Sigmoid colon (tissue), 3 donors: ENCODE measurements around the gene TOGARAM2.

ENCODE experiments used
- CTCF ChIP-seq, 4 experiments: fragments of 450-650 bp in 3 of 4; fragments of 200-600 bp in 1 of 4; IDR thresholded peaks; one replicate each; pipeline ENCODE4 v1.5.1; 2016 to 2019; ENCODE audit warnings: antibody characterized with exemption in 4 of 4, mild to moderate bottlenecking in 3 of 4, moderate library complexity in 2 of 4
- POLR2A ChIP-seq, 2 donors: fragments of 450-650 bp; IDR thresholded peaks; one replicate each; pipeline ENCODE4 v1.6.1; 2016; ENCODE audit warnings: antibody characterized with exemption in 2 of 2, mild to moderate bottlenecking in 2 of 2, moderate library complexity in 2 of 2

- TF ChIP-seq CTCF (IDR thresholded peaks at IDR 0.05) (no peak), POLR2A (IDR thresholded peaks at IDR 0.05) (no peak)
Observed at GRCh38 chr2:29055601-29056000, 74.5 kb downstream of the TOGARAM2 start.
